ENCODE data around the gene CABP4. TPM values are rescaled to one million over a fixed set of nuclear protein-coding genes. Genes with fewer than 3 reads are reported as not detected.

Gene CABP4
- total and polyA plus RNA-seq, 2 experiments from 2014 or later: not detected

DNA sequence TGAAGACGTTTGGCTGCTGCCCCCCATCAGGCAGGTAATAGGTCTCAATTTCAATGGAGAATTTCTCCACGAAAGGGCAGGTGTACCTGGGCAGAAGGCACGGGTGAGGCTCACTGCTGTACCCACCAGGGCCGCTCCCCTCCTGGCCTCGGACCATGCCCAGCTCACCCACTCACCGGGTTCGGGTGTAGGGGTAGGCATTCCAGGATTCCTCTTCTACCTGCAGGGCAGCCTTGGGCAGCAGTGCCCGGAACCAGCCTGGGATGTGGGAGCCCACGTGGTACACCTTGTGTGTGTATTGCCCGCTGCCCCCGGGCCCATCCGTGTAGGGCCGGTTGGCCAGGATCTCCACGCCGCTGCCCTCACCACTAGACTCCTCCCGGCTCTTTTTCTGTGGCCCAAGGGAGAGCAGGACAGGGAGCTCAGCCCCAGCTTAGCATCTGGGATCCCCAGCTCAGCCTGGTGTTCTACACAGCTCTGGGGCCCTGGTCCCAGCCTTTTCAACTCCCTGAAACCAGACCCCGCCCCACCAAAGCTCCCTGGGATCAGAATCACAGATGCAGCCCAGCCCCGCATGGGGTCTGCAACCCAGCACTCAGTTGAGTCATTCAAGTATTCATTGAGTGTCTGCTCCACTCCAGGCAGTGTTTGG, 47.3 kb downstream of the CABP4 start:
- TF ChIP-seq, protein P1, sequence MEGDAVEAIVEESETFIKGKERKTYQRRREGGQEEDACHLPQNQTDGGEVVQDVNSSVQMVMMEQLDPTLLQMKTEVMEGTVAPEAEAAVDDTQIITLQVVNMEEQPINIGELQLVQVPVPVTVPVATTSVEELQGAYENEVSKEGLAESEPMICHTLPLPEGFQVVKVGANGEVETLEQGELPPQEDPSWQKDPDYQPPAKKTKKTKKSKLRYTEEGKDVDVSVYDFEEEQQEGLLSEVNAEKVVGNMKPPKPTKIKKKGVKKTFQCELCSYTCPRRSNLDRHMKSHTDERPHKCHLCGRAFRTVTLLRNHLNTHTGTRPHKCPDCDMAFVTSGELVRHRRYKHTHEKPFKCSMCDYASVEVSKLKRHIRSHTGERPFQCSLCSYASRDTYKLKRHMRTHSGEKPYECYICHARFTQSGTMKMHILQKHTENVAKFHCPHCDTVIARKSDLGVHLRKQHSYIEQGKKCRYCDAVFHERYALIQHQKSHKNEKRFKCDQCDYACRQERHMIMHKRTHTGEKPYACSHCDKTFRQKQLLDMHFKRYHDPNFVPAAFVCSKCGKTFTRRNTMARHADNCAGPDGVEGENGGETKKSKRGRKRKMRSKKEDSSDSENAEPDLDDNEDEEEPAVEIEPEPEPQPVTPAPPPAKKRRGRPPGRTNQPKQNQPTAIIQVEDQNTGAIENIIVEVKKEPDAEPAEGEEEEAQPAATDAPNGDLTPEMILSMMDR (IDR thresholded peaks at IDR 0.05; ENCODE audit: low read depth, low read length): no peak
- peaks cover 4% of the 10 kb centered on the region for H3K4me1 ChIP-seq (ENCODE audit: low read depth)
- H3K4me3 ChIP-seq: no peak overlapping the region
- DNase-seq (ENCODE audit: low read depth in 1 of 2, low spot score in 1 of 2): no peak
- no peaks in the 10 kb centered on the region for H3K36me3 ChIP-seq
- peaks cover 9% of the 10 kb centered on the region for H3K27me3 ChIP-seq
- H3K9me3 ChIP-seq (ENCODE audit: low read depth): no peaks in the 10 kb centered on the region
- no peak overlapping the region for H3K27ac ChIP-seq

DNA sequence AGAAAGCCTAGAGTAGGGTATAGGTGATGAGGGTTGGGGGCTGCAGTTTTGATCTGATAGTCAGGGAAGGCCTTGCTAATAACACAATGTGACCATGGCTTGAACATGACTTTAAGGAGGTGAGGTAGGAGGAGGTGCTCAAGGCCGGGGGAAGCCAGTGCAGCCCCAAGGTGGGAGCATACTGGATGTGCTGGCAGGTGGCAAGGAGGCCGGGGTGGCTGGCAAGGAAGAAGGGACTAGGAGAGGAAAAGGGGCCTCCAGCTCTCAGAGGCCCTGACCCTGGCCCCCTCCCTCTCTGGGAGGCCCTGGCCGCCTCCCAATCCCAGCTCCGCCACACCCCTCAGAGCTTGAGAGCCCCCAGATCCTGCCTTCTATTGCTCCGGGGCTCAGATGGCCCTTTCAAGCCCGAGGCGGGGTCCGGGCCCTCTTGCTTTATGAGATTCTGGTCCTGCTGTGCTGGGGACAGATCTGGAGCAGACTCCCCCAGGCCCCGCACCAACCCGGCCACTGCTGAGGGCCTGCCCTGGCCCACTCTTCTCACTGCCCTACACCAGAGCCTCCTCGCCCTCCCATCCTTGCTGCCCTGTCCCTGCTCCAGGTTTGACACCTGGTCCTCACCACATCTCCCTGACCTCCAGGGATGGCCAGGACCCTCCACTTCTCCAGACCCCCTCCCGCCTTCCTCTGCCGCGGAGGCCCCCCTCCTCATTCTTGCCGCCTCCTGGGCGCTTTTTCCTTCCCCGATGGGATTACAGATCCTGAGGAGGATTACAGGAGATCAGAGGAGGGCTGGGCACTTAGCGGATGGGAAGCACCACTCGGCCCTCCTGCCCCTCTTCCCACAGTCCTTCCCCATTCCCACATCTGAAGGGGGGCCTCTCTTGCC, 48.2 kb downstream of the CABP4 start:
- DNase-seq (ENCODE audit: low read depth in 1 of 2, low spot score in 1 of 2): no peak
- no peaks in the 10 kb centered on the region for H3K36me3 ChIP-seq
- H3K27me3 ChIP-seq: peaks cover 9% of the 10 kb centered on the region
- no peak overlapping the region for H3K27ac ChIP-seq
- H3K9me3 ChIP-seq (ENCODE audit: low read depth): no peaks in the 10 kb centered on the region
- H3K4me1 ChIP-seq (ENCODE audit: low read depth): peaks cover 4% of the 10 kb centered on the region
- H3K4me3 ChIP-seq: peak overlapping the region; percentile 53
- TF ChIP-seq, protein P1 (IDR thresholded peaks at IDR 0.05; ENCODE audit: low read depth, low read length): no peak

DNA sequence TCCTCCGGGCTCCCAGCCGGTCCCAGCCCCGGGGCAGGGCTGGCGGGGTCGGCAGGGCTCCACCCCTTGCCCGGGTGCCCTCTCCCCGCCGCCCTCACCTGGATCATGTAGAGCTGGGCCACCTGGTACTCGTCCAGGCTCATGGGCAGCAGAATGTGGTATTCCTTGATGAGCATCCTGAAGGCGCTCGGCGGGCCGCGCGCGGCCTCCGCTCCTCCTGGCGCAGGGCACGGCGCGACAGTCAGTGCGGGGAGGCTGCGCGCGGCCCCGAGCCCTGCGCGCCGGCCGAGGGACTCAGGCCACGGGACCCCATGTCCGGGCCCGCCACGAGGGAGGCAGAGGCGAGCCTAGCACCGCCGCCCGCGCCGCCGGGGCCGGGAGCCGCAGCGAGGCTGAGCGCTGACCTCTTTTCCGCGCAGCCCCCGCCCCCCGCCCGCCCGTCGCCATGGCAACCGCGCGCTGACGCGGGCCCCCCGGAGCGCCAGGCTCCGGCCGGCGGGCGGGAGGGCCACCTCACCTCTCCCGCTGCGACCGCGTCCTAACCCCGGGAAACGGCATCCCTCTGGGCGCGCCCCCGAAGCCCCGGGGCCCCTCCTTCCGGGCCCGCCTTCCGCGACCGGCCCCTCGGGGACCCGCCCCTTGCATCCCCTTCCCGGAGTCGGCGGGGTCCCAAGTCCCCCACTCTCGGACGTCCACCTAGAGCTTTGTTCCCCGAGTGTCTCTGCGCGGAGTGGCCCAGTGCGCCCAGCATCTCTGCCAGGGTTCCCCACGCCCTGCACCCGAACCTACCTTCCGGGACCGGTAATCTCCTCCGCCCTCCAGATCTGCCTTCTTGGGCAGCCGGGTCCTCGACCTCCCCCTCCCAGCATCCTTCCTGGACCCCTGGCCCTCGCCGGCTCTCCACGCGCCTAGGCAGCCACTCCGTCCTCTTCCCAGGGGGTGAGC, 49.1 kb downstream of the CABP4 start:
- Histone ChIP-seq H3K27me3 (peaks cover 9% of the 10 kb centered on the region), H3K9me3 (ENCODE audit: low read depth) (no peaks in the 10 kb centered on the region), H3K36me3 (no peaks in the 10 kb centered on the region), H3K27ac (no peak overlapping the region), H3K4me1 (ENCODE audit: low read depth) (peaks cover 4% of the 10 kb centered on the region), H3K4me3 (peak overlapping the region; percentile 53)
- peak; percentile 57 to 58 for DNase-seq (ENCODE audit: low read depth in 1 of 2, low spot score in 1 of 2)
- TF ChIP-seq, protein P1 (IDR thresholded peaks at IDR 0.05; ENCODE audit: low read depth, low read length): no peak

DNA sequence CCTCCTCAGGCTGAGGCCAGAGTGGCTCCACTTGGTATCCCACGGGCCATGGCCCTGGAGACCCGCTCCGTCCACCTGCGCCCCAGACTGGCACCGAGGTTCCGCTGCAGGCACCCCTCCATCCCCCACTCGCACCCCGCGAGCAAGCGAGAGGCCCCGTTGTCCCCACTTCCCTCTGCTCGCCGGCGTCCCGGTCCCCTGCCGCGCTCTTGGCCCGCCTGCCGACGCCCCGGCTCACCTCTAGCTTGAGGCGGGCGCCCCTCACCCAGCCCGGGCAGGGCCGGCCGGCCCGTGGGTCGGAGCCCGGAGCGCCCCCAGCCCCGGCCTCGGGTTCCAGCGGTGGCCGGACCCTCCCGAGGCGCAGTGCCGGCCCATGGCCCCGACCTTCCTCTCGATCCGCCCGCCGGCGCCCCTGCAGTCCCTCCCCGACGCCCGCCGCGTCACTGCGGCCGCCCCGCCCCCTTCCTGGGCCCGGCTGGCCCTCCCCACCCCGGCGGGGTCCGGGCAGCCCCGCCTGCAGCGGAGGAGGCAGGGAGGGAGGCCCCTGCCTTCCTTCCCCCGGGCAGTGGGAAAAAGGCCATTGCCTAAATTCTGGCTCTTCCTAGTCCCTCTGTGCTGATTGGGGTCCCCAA, 49.9 kb downstream of the CABP4 start, which contains the start of gene PITPNM1:
Gene PITPNM1, minus strand, starts transcription at position 414 of the 632 bp plus-strand sequence. CDS start 1,183 bp downstream, outside the sequence.
- peak; percentile 68 to 69 for DNase-seq (ENCODE audit: low read depth in 1 of 2, low spot score in 1 of 2)
- Histone ChIP-seq H3K27ac (peak within 1 kb of the TSS; percentile 2), H3K27me3 (peaks cover 9% of the 10 kb centered on the region), H3K36me3 (no peaks in the 10 kb centered on the region), H3K4me3 (peak within 1 kb of the TSS; percentile 53), H3K4me1 (ENCODE audit: low read depth) (peaks cover 4% of the 10 kb centered on the region), H3K9me3 (ENCODE audit: low read depth) (no peaks in the 10 kb centered on the region)
- TF ChIP-seq, protein P1 (IDR thresholded peaks at IDR 0.05; ENCODE audit: low read depth, low read length): no peak

Data from cardiac muscle cell (in vitro differentiated cells and primary cell).